Liver (tissue), 9 donors: ENCODE results near the gene ZNF771. TPM values are rescaled to one million over a fixed set of nuclear protein-coding genes. Genes with fewer than 3 reads are reported as not detected.

Experiments
- DNase-seq: peaks from one replicate; pipeline ENCODE4 v3.0.0-alpha.2; 2017; ENCODE audit warnings: low spot score
- H3K27ac ChIP-seq, 2 donors: one replicate each; pipeline ENCODE4 v1.7.0; 2013; ENCODE audit warnings: inconsistent platforms in 2 of 2, low read length in 2 of 2, control low read depth in 1 of 2, low read depth in 1 of 2, mild to moderate bottlenecking in 1 of 2
- H3K27me3 ChIP-seq, 4 donors: one replicate each; pipeline versions ENCODE4 v1.6.1 to v1.7.0; 2013; ENCODE audit warnings: low read length in 3 of 4, inconsistent platforms in 1 of 4, mild to moderate bottlenecking in 1 of 4, moderate library complexity in 1 of 4; ENCODE audit not compliant: control insufficient read depth in 4 of 4, insufficient read depth in 4 of 4
- H3K36me3 ChIP-seq, 4 donors: one replicate each; pipeline versions ENCODE4 v1.6.1 to v1.7.0; 2013; ENCODE audit warnings: low read length in 3 of 4, mild to moderate bottlenecking in 3 of 4, low read depth in 1 of 4, moderate library complexity in 1 of 4; ENCODE audit not compliant: control insufficient read depth in 4 of 4, insufficient read depth in 3 of 4
- H3K4me1 ChIP-seq, 4 donors: one replicate each; pipeline versions ENCODE4 v1.6.1 to v1.7.0; 2013; ENCODE audit warnings: low read length in 3 of 4, mild to moderate bottlenecking in 3 of 4, moderate library complexity in 1 of 4; ENCODE audit not compliant: control insufficient read depth in 4 of 4, insufficient read depth in 4 of 4
- H3K4me3 ChIP-seq, 3 donors: one replicate each; pipeline versions ENCODE4 v1.6.1 to v1.7.0; 2013; ENCODE audit warnings: low read length in 3 of 3, control low read depth in 1 of 3, low read depth in 1 of 3, mild to moderate bottlenecking in 1 of 3
- H3K9ac ChIP-seq, 2 donors: one replicate each; pipeline ENCODE4 v1.7.0; 2013; ENCODE audit warnings: low read length in 2 of 2, mild to moderate bottlenecking in 2 of 2, moderate library complexity in 2 of 2, control low read depth in 1 of 2, low read depth in 1 of 2
- H3K9me3 ChIP-seq, 4 donors: one replicate each; pipeline versions ENCODE4 v1.6.1 to v1.7.0; 2013; ENCODE audit warnings: low read length in 3 of 4; ENCODE audit not compliant: control insufficient read depth in 4 of 4
- ATF3 ChIP-seq: IDR thresholded peaks from 2 replicates; pipeline ENCODE4 v1.6.1; 2016; ENCODE audit warnings: antibody characterized with exemption
- CTCF ChIP-seq: fragments of 150-350 bp; IDR thresholded peaks from 2 replicates; pipeline ENCODE4 v1.5.1; 2017; ENCODE audit warnings: improper control_type of control experiment, low read depth, low read length; ENCODE audit not compliant: missing input control
- EGR1 ChIP-seq, 2 donors: IDR thresholded peaks; 2 replicates each; pipeline ENCODE4 v1.6.1; 2016 to 2018; ENCODE audit warnings: antibody characterized with exemption in 2 of 2, low read depth in 2 of 2
- FOXA1 ChIP-seq: IDR thresholded peaks from 2 replicates; pipeline ENCODE4 v1.6.1; 2016; ENCODE audit warnings: antibody characterized with exemption
- FOXA2 ChIP-seq: IDR thresholded peaks from 2 replicates; pipeline ENCODE4 v1.6.1; 2016; ENCODE audit warnings: antibody characterized with exemption
- GABPA ChIP-seq, 2 donors: IDR thresholded peaks in 1 of 2; conservative IDR thresholded peaks in 1 of 2; 2 replicates each; pipeline ENCODE4 v1.6.1; 2016; ENCODE audit warnings: antibody characterized with exemption in 2 of 2, mild to moderate bottlenecking in 1 of 2, moderate library complexity in 1 of 2
- HNF4G ChIP-seq: IDR thresholded peaks from 2 replicates; pipeline ENCODE4 v1.6.1; 2016; ENCODE audit warnings: antibody characterized with exemption
- JUND ChIP-seq, 2 donors: IDR thresholded peaks; 2 replicates each; pipeline ENCODE4 v1.6.1; 2016; ENCODE audit warnings: antibody characterized with exemption in 2 of 2
- NR2F2 ChIP-seq: IDR thresholded peaks from 2 replicates; pipeline ENCODE4 v1.6.1; 2016; ENCODE audit warnings: antibody characterized with exemption
- RAD21 ChIP-seq, 2 donors: IDR thresholded peaks; 2 replicates each; pipeline ENCODE4 v1.6.1; 2016; ENCODE audit warnings: antibody characterized with exemption in 2 of 2, mild to moderate bottlenecking in 2 of 2
- SP1 ChIP-seq: IDR thresholded peaks from 2 replicates; pipeline ENCODE4 v1.6.1; 2018; ENCODE audit warnings: antibody characterized with exemption, mild to moderate bottlenecking
- TAF1 ChIP-seq: conservative IDR thresholded peaks from 2 replicates; pipeline ENCODE4 v1.6.1; 2016; ENCODE audit warnings: antibody characterized with exemption, mild to moderate bottlenecking
- YY1 ChIP-seq: IDR thresholded peaks from 2 replicates; pipeline ENCODE4 v1.6.1; 2016; ENCODE audit warnings: antibody characterized with exemption, mild to moderate bottlenecking
- WGBS: extraction: QIAGEN DNeasy Blood & Tissue Kit; methylation state at CpG from one replicate; pipeline ENCODE4 v1.1.7; 2013; 5-methylcytosine and 5-hydroxymethylcytosine counted together
- polyA plus RNA-seq, 2 donors: library from polyadenylated mRNA; stranded (reverse) in 1 of 2; unstranded in 1 of 2; fragments of 200-250 nt in 1 of 2; fragments of >200 nt in 1 of 2; fragmentation: Nextera tagmentation in 1 of 2; extraction: Ambion mirVana in 1 of 2; gene quantifications; one replicate each; pipeline versions ENCODE4 v1.2.1 to v1.2.3, GENCODE V29; 2013 to 2015
- total RNA-seq, 2 donors: library from RNA; depleted of rRNA; stranded (reverse); fragments of >200 nt; gene quantifications; one replicate each; pipeline ENCODE4 v1.2.3, GENCODE V29; 2014
- TF ChIP-seq, protein P1 (sequence below): IDR thresholded peaks from 2 replicates; pipeline ENCODE4 v1.6.1; 2016; ENCODE audit warnings: antibody characterized with exemption
- TF ChIP-seq, protein P2 (sequence below): IDR thresholded peaks from 2 replicates; pipeline ENCODE4 v1.6.1; 2016; ENCODE audit warnings: antibody characterized with exemption
- TF ChIP-seq, protein P3 (sequence below): IDR thresholded peaks from 2 replicates; pipeline ENCODE4 v1.6.1; 2016; ENCODE audit warnings: antibody characterized with exemption, mild to moderate bottlenecking
- donor health status: healthy.
- donor health status: healthy.
- donor health status: healthy.
- donor health status: healthy.
- donor health status: healthy.

ZNF771 gene
- total and polyA plus RNA-seq, 4 donors: 2.6 to 8.0 (median 5.2) TPM

GRCh38 chr16:30417529-30418349 lies 10.3 kb downstream of the ZNF771 start (continued):
- TF ChIP-seq GABPA (IDR thresholded peaks at IDR 0.05 in 1 of 2, conservative IDR thresholded peaks at IDR 0.05 in 1 of 2): peak in 1 of 2 donors; percentile 43
- no peak for TF ChIP-seq NR2F2

DNA sequence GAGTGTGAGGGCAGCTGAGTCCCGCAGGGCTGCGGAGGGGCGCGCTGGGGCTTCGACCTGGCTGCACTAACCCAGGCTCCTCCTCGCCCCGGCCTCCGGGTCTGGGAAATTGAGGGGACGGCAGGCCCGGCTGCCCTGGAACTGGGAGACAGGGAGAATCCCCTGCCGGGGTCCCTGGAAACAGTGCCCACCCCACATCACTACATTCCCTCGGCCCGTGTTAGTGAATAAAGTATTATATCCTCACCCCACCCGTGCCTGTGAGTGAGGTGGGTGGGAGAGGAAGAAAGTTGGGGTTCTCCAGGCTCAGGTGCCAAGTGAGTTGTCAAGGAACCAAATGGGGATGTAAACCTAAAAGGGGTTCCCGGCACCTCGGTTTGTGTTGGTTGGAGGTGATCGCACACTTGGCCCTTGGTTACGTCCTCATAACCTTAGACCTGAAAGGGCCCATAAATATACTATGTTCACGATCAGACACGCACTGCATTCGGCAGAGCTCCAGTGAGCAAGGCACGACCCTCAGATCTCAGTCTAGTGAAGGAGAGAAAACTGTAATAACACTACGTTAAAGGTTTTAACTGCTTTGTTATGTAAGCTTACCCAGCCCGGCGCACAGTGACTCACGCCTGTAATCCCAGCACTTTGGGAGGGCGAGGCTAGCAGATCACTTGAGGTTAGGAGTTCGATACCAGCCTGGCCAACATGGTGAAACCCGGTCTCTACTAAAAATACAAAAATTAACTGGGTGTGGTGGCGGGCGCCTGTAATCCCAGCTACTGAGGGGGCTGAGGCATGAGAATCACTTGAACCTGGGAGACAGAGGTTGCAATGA lies 11.2 kb downstream of the ZNF771 start:
- Histone ChIP-seq H3K36me3 (peaks cover 0 to 11% (median 3%) of the 10 kb centered on the region in 4 donors), H3K27ac (peak overlapping the region; percentile 65 to 95), H3K27me3 (no peaks in the 10 kb centered on the region), H3K9ac (peak overlapping the region in 1 of 2 donors; percentile 71), H3K9me3 (no peaks in the 10 kb centered on the region), H3K4me1 (peaks cover 3 to 16% (median 5%) of the 10 kb centered on the region in 4 donors), H3K4me3 (peak overlapping the region in 2 of 3 donors; percentile 56 to 63)
- DNase-seq: no peak
- TF ChIP-seq RAD21 (IDR thresholded peaks at IDR 0.05): peak in 1 of 2 donors; percentile 26
- no peak for TF ChIP-seq YY1
- TF ChIP-seq, protein P1, sequence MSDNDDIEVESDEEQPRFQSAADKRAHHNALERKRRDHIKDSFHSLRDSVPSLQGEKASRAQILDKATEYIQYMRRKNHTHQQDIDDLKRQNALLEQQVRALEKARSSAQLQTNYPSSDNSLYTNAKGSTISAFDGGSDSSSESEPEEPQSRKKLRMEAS: no peak
- no peak for TF ChIP-seq HNF4G
- WGBS: 56% methylated on average over 31 of the region's 31 CpGs

GRCh38 chr16:30421010-30421409 lies 13.6 kb downstream of the ZNF771 start:
- no peaks in the 10 kb centered on the region for H3K9me3 ChIP-seq
- peaks cover 3 to 16% (median 5%) of the 10 kb centered on the region in 4 donors for H3K4me1 ChIP-seq
- 84% methylated on average over 5 of the region's 5 CpGs for WGBS
- no peak overlapping the region for H3K27ac ChIP-seq
- TF ChIP-seq YY1 (no peak), JUND (IDR thresholded peaks at IDR 0.05) (no peak), GABPA (IDR thresholded peaks at IDR 0.05 in 1 of 2, conservative IDR thresholded peaks at IDR 0.05 in 1 of 2) (no peak), HNF4G (no peak), TAF1 (no peak), SP1 (no peak), FOXA2 (no peak), EGR1 (IDR thresholded peaks at IDR 0.05; ENCODE audit: low read depth in 2 of 2) (no peak), CTCF (no peak), FOXA1 (no peak), ATF3 (no peak)
- TF ChIP-seq, protein P1: no peak
- TF ChIP-seq, protein P2, sequence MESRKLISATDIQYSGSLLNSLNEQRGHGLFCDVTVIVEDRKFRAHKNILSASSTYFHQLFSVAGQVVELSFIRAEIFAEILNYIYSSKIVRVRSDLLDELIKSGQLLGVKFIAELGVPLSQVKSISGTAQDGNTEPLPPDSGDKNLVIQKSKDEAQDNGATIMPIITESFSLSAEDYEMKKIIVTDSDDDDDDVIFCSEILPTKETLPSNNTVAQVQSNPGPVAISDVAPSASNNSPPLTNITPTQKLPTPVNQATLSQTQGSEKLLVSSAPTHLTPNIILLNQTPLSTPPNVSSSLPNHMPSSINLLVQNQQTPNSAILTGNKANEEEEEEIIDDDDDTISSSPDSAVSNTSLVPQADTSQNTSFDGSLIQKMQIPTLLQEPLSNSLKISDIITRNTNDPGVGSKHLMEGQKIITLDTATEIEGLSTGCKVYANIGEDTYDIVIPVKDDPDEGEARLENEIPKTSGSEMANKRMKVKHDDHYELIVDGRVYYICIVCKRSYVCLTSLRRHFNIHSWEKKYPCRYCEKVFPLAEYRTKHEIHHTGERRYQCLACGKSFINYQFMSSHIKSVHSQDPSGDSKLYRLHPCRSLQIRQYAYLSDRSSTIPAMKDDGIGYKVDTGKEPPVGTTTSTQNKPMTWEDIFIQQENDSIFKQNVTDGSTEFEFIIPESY: no peak
- TF ChIP-seq, protein P3, sequence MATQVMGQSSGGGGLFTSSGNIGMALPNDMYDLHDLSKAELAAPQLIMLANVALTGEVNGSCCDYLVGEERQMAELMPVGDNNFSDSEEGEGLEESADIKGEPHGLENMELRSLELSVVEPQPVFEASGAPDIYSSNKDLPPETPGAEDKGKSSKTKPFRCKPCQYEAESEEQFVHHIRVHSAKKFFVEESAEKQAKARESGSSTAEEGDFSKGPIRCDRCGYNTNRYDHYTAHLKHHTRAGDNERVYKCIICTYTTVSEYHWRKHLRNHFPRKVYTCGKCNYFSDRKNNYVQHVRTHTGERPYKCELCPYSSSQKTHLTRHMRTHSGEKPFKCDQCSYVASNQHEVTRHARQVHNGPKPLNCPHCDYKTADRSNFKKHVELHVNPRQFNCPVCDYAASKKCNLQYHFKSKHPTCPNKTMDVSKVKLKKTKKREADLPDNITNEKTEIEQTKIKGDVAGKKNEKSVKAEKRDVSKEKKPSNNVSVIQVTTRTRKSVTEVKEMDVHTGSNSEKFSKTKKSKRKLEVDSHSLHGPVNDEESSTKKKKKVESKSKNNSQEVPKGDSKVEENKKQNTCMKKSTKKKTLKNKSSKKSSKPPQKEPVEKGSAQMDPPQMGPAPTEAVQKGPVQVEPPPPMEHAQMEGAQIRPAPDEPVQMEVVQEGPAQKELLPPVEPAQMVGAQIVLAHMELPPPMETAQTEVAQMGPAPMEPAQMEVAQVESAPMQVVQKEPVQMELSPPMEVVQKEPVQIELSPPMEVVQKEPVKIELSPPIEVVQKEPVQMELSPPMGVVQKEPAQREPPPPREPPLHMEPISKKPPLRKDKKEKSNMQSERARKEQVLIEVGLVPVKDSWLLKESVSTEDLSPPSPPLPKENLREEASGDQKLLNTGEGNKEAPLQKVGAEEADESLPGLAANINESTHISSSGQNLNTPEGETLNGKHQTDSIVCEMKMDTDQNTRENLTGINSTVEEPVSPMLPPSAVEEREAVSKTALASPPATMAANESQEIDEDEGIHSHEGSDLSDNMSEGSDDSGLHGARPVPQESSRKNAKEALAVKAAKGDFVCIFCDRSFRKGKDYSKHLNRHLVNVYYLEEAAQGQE: no peak
- H3K4me3 ChIP-seq: no peak overlapping the region
- no peak for DNase-seq
- no peak overlapping the region for H3K9ac ChIP-seq
- peaks cover 6 to 20% (median 8%) of the 10 kb centered on the region in 4 donors for H3K36me3 ChIP-seq
- H3K27me3 ChIP-seq: no peaks in the 10 kb centered on the region
